Bronchus fibroblast of lung (primary cell): ENCODE data around the gene DAG1. TPM values are rescaled to one million over a fixed set of nuclear protein-coding genes. Genes with fewer than 3 reads are reported as not detected.

Experiments
- total RNA-seq: library from RNA; depleted of rRNA; stranded (reverse); fragments of >200 nt; gene quantifications from 2 replicates; pipeline ENCODE4 v1.2.3, GENCODE V29; 2015

The DAG1 gene
- total RNA-seq = 59.6 and 64.9 TPM in 2 replicates

GRCh38 chr3:49469936-49470713 lies at the start of gene DAG1:
DAG1 (plus strand) TSS chr3:49470267; CDS start chr3:49510535, 40,268 bp downstream.

GRCh38 chr3:49422379-49423248 lies 47.5 kb upstream of the DAG1 start, which contains the start of gene AMT:
AMT (minus strand) TSS chr3:49422473; CDS start chr3:49422450, 23 bp downstream.

GRCh38 chr3:49553692-49554632 lies 83.9 kb downstream of the DAG1 start, which contains the start of gene BSN:
BSN (plus strand) TSS chr3:49554477; CDS start chr3:49554603, 126 bp downstream.

Other genes starting within 250 kb of the DAG1 start
- gene C3orf62, start 193.0 kb upstream of the DAG1 start, total RNA-seq = 0.34 and 0.74 TPM in 2 replicates
- gene USP4, start 130.2 kb upstream of the DAG1 start, total RNA-seq = 7.6 and 7.7 TPM in 2 replicates
- gene GPX1, start 111.9 kb upstream of the DAG1 start, total RNA-seq = 639 and 677 TPM in 2 replicates
- gene RHOA, start 58.3 kb upstream of the DAG1 start, total RNA-seq = 530 and 559 TPM in 2 replicates
- gene TCTA, start 57.8 kb upstream of the DAG1 start, total RNA-seq = 14.7 and 15.5 TPM in 2 replicates
- gene AMT, start 47.8 kb upstream of the DAG1 start, total RNA-seq = 2.5 and 2.7 TPM in 2 replicates
- gene NICN1, start 40.9 kb upstream of the DAG1 start, total RNA-seq = 2.8 and 5.0 TPM in 2 replicates
- gene BSN, start 84.2 kb downstream of the DAG1 start, total RNA-seq = 0.15 and 0.17 TPM in 2 replicates
- gene APEH, start 204.1 kb downstream of the DAG1 start, total RNA-seq = 98.7 and 110 TPM in 2 replicates
- 5.1 and 5.4 TPM in 2 replicates for gene MST1, start 219.2 kb downstream of the DAG1 start, total RNA-seq
- gene RNF123, start 219.3 kb downstream of the DAG1 start, total RNA-seq = 21.7 and 22.0 TPM in 2 replicates
- gene AMIGO3, start 249.4 kb downstream of the DAG1 start, total RNA-seq = 0.50 and 1.2 TPM in 2 replicates